Measurements from ENCODE around the gene PRKCE. TPM values are rescaled to one million over a fixed set of nuclear protein-coding genes. Genes with fewer than 3 reads are reported as not detected.
"Not testable (repeated sequence)": the region's sequence is repeated elsewhere in the genome, so short reads cannot be mapped to it uniquely, and the experiment has no call there.

The PRKCE gene
- total and polyA plus RNA-seq, 11 donors = 4.1 to 22.3 (median 16.2) TPM

- Histone ChIP-seq H3K27ac (no peak overlapping the region), H3K4me3 (no peak overlapping the region), H3K4me1 (no peaks in the 10 kb centered on the region), H3K36me3 (no peaks in the 10 kb centered on the region), H3K27me3 (no peaks in the 10 kb centered on the region), H3K9me3 (peaks cover 0 to 33% (median 5%) of the 10 kb centered on the region in 12 donors)
- 86 to 89% (median 88%) methylated on average over 2 of the region's 2 CpGs for WGBS, 4 donors
- intact Hi-C loops (cut with DNase I) = no loop called here
- DNase-seq (no peak), ATAC-seq (no peak)
- TF ChIP-seq CTCF (IDR thresholded peaks at IDR 0.05) = no peak
- no peak for TF ChIP-seq POLR2A (IDR thresholded peaks at IDR 0.05)
Observed at GRCh38 chr2:46213906-46214305, 562.4 kb downstream of the PRKCE start.

GRCh38 chr2:46216213-46216612 is 564.7 kb downstream of the PRKCE start:
- no peaks in the 10 kb centered on the region for H3K4me1 ChIP-seq
- intact Hi-C loops (cut with DNase I) = no loop called here
- ATAC-seq = no peak
- H3K9me3 ChIP-seq = peaks cover 0 to 27% (median 2%) of the 10 kb centered on the region in 12 donors
- H3K27ac ChIP-seq = no peak overlapping the region
- WGBS, 4 donors = 0% methylated on average over 1 of the region's 1 CpG; no CpG with 5 or more reads in 2 of the 4 donors
- no peak for TF ChIP-seq POLR2A (IDR thresholded peaks at IDR 0.05)
- TF ChIP-seq CTCF (IDR thresholded peaks at IDR 0.05) = no peak
- H3K27me3 ChIP-seq = no peaks in the 10 kb centered on the region
- H3K36me3 ChIP-seq = no peaks in the 10 kb centered on the region
- no peak for DNase-seq
- no peak overlapping the region for H3K4me3 ChIP-seq

GRCh38 chr2:46223514-46223913 is 572.0 kb downstream of the PRKCE start:
- DNase-seq; H3K36me3 ChIP-seq; intact Hi-C loops (cut with DNase I); H3K27ac ChIP-seq; ATAC-seq; H3K4me3 ChIP-seq; H3K9me3 ChIP-seq; H3K27me3 ChIP-seq: not testable (repeated sequence)
- 82 to 98% (median 90%) methylated on average over 1 of the region's 1 CpG for WGBS, 4 donors
- H3K4me1 ChIP-seq = peaks cover 0 to 18% (median 5%) of the 10 kb centered on the region in 12 donors

- intact Hi-C loops (cut with DNase I) = loop anchor here in 1 of 10 donors (5.0 kb wide), 1 partner anchor 142 kb away; no protein-coding TSS in a partner anchor
- peaks cover 0 to 4% (median 0%) of the 10 kb centered on the region in 12 donors for H3K9me3 ChIP-seq
- ATAC-seq = no peak
Observed at GRCh38 chr2:46225150-46225625, 573.7 kb downstream of the PRKCE start.

More at GRCh38 chr2:46225150-46225625, 573.7 kb downstream of the PRKCE start:
- Histone ChIP-seq H3K36me3 (no peaks in the 10 kb centered on the region), H3K27me3 (no peaks in the 10 kb centered on the region), H3K4me3 (no peak overlapping the region), H3K27ac (peak overlapping the region in 8 of 12 donors; percentile 2 to 40 (median 32)), H3K4me1 (peaks cover 0 to 31% (median 6%) of the 10 kb centered on the region in 12 donors)
- TF ChIP-seq POLR2A (IDR thresholded peaks at IDR 0.05) (no peak), CTCF (IDR thresholded peaks at IDR 0.05) (no peak)
- WGBS, 4 donors = 87 to 92% (median 89%) methylated on average over 2 of the region's 2 CpGs
- DNase-seq = no peak
